ENCODE results near the gene KIRREL3.

Gene KIRREL3

DNA sequence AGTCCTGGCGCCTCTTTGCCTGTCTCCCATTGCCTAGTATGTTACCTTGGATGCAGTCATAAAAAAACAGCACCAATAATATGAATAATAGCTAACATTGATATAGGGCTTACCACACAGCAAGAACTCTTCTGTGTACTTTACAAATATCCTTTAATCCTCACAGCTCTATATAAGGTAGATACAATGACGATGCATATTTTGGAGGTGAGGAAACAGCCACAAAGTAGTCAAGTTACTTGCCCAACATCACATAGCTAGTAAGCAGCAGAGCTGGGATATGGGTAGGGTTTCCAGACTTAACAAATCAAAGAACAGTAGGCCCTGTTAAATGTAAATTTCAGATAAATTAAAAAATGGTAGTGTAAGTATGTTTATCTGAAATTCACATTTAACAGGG is 516.3 kb downstream of the KIRREL3 start:
- no peak for FAIRE-seq

DNA sequence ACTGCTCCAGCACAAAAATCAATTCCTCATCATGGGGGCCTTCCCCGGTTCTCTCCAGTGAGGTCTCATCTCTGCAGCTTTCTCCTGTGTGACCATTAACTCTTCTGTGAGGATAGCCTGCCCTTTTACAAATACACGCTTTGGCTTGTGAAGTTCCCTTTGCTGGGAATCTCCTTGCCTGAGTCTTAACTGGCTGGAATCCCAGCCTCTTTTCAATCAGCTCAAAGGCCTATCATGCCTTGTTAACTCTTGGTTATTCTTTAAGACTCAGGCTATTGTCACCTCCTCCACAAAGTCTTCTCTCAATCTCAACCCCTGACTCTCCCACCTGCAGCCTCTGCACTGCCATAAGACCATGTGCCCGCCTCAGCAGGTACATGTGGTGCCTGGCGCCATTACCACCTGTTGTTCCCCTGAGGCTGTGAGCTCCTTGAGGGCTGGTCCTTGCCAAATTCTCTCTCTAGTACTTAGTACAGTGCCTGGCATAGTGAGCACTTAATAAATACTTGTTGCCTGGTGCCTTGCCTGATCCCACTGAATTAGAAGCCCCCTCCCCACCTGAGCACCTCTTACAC is 516.9 kb downstream of the KIRREL3 start:
- FAIRE-seq (no peak), DNase-seq (ENCODE audit: insufficient read length, low spot score) (no peak)

More for the DNA sequence above, 516.3 kb downstream of the KIRREL3 start:
- no peak for DNase-seq (ENCODE audit: insufficient read length, low spot score)

DNA sequence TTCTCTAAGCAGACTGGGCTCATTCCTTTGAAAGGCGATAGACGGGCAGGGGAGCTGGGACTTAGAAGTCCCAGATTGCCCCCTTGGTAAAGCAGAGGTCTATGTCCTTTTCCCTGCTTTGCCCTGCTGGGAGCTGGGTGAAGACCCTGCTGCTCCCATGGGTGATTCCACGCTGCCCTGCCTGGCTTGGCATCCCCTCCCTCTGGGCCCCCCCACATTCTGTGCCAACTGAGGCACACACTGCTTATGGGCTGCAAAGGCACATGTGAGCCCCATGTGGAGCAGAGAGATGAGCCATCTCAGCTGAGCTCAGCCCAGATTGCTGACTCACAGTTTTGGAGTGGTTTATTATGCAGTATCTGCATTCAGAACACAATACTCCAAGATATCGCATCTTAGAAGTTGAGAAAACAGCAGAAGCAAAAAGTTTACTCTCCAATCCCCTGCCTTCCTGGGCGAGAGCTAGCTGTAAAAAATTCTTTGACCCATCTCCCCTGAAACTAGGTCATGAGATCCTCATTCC is 517.9 kb downstream of the KIRREL3 start:
- DNase-seq (ENCODE audit: insufficient read length, low spot score) (no peak), FAIRE-seq (no peak)

GRCh38 chr11:126481303-126481680 is 519.3 kb downstream of the KIRREL3 start:
- DNase-seq (ENCODE audit: insufficient read length, low spot score) (no peak), FAIRE-seq (no peak)

- peak; percentile 82 for DNase-seq (ENCODE audit: insufficient read length, low spot score)
- FAIRE-seq, result no peak
These were observed 519.9 kb downstream of the KIRREL3 start for GRCh38 chr11:126480410-126481302.

GRCh38 chr11:126480015-126480409 is 520.6 kb downstream of the KIRREL3 start:
- FAIRE-seq (no peak), DNase-seq (ENCODE audit: insufficient read length, low spot score) (no peak)

DNA sequence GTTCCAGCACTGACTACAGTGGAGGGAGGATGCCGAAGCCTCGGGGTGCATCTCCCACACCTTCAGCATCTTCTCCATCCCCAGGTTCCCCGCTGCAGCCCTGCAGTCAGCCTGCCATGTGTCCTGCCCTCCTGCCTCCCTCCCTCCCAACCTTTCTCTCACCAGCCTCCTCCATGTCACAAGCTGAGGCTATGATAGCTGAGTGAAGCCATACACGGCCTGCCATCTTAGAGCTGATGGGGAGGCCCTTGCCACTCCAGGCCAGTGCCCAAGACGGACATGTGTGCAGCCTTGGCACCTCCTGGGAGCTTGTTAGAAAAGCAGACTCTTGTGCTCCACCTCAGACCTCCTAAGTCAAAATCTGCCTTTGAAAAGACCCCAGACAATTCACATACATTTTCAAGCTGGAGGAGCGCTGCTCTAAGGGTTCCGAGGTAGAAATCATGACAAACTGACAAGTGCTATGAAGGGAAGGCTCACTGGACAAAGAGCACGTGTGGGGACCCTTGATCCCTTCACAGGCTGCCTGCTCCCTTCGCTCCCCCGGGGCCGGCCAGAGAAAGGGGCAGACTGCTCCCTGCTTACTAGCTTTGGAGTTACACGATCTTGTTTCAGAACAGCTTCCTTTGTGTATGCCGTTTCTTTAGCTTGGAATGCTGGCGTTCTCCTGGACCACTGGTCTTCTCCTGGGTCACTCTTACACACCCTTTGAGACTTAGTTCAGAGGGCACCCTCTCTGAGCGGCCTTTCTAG is 521.2 kb downstream of the KIRREL3 start:
- FAIRE-seq (no peak), DNase-seq (ENCODE audit: insufficient read length, low spot score) (no peak)

- FAIRE-seq, result peak; percentile 74
- no peak for DNase-seq (ENCODE audit: insufficient read length, low spot score)
These were observed 522.1 kb downstream of the KIRREL3 start for GRCh38 chr11:126478466-126478865.

- DNase-seq (ENCODE audit: insufficient read length, low spot score), result no peak
- FAIRE-seq, result no peak
These were observed 522.9 kb downstream of the KIRREL3 start for GRCh38 chr11:126477535-126478305.

DNA sequence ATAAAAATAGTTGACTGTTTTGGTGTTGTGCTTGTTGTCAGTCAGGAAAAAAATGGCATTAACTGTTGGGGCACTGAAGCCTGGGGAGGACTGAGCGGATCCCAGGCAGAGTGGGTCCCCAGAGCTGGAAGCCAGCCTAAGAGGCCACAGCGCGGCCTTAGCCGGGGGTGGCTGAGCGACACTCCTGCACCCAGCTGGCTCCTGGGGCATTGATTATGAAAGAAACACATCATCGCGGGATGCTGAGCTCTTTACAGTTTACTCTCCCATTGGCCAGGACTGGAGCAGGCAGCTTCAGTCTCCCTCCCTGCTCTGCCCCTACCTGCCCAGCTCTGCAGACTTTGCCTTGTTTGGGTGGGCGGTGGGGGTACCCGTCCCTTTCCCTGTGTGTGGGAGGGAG is 523.6 kb downstream of the KIRREL3 start:
- DNase-seq (ENCODE audit: insufficient read length, low spot score) (no peak), FAIRE-seq (no peak)

GRCh38 chr11:126476266-126476924 is 524.2 kb downstream of the KIRREL3 start:
- DNase-seq (ENCODE audit: insufficient read length, low spot score) (no peak), FAIRE-seq (no peak)

DNA sequence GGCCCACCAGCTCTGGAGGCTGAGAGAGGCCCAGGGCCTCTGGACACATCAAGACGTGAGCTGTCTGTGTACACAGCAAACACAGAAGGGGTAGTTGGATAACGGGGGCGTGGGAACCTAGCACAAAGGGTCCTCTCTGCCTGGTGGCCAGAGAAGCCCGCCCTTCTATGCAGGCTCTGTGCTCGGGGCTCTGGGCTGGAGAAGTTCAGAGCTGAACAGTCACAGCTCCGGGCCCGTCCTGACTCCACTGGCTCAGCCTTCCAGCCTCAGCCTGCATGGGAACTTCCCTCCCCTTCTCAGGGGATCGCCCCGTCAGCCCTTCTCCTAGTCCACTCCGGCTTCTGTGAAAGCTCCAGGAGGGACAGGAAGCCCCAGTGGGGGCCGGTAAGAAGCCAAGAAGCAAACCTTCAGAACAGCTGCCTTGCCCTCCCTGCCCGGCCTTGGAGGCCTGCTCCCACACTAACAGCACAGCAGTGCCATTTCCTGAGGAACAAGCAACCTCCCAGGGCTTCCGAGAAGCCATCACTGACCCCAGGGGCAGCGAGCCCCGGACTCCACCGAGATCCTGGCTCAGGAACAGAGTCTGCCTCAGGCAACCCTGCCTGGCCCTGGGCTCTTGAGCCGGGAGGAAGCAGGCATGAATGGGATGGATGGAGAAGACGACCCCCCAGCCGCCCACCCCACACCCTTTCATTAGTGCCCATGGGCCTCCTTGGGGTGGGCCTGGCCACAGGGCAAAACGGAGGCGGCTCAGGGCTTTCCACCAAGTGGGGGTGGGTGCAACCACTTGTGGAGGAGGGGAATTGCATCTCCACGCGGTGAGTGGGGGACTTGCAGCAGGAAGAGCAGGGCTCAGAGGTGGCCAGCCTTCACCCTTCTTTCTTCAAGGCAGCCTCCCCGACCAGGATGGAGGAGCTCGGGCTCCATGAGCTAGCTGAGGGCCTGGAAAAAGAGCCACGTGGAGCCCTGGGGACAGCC is 525.3 kb downstream of the KIRREL3 start:
- no peak for FAIRE-seq
- no peak for DNase-seq (ENCODE audit: insufficient read length, low spot score)

DNA sequence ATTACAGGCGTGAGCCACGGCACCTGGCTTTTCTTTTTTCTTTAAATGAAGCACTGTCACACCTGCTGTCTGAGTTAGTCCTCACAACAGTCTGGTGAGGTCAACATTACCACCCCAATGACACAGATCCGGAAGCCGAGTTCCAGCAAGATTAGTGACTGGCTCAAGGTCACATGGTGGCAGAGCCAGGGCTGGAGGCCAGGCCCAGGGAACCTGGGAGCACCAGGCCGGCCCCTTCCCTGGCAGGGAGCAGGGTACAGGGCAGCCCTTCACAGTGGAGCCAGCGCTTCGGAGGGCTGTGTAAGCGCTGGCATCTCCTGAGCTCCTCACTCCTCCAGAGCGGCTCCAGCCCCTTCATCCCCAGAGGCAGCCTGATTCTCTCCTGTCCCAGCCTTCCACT is 526.4 kb downstream of the KIRREL3 start:
- no peak for FAIRE-seq

DNA sequence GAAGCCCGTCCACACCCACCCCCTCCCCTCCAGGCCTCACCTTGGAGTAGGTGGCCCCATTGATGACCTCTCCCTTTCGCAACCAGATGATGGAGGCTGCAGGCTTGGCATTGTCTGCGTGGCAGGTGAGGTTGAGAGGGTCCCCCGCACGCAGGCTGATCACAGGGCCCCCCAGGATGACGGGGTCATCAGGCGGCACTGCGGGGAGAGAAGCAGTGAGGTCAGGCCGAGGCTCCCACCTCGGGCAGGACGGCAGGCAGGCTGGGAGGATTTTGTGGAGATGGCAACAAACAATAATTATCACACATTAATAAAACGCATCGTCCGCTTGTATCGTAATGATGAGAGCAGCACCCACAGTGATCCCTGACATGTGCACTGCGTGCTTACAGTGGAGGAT is 527.3 kb downstream of the KIRREL3 start:
- no peak for DNase-seq (ENCODE audit: insufficient read length, low spot score)
- no peak for FAIRE-seq

More for the DNA sequence above, 526.4 kb downstream of the KIRREL3 start:
- DNase-seq (ENCODE audit: insufficient read length, low spot score), result no peak

GRCh38 chr11:126469311-126469710 is 531.3 kb downstream of the KIRREL3 start:
- DNase-seq (ENCODE audit: insufficient read length, low spot score) (no peak), FAIRE-seq (no peak)

DNA sequence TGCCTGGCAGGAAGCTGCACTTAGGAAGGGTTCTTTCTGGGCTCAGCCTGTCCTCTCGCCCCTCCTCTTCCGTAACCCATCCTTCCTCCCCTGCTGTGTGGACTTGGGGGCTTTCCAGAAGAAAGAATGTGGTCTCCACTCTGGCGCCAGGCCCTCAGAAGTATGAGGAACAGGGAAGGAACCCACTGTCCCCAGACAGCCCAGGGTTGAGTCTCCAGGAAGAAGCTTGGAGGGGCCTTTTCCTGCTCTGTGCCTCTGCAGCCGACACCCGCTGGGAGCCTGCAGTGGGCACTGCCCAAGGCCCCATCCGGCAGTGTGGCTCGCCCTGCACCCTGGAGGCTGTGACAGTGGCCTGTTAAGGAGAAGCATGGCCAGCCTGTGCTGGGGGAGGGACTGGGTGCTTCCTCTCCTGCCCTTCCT is 532.5 kb downstream of the KIRREL3 start:
- FAIRE-seq, result no peak
- no peak for DNase-seq (ENCODE audit: insufficient read length, low spot score)

- FAIRE-seq (no peak), DNase-seq (ENCODE audit: insufficient read length, low spot score) (no peak)
These were observed 533.1 kb downstream of the KIRREL3 start for GRCh38 chr11:126467471-126467870.

DNA sequence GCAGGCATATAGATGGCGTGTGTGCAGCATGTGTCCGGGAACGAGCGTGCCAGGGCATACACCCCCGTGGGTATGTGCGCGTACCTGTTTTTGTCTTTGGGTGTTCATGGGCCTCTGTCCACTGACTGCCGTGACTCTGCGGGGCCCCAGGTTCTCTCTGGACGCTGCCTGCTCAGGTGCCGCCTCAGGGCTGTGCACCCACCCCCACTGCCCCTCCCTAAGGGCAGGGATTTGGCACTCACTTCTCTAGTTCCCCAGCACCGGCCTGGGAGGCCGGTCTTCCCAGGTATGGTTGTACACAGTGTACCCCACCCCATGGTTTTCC is 533.6 kb downstream of the KIRREL3 start:
- no peak for FAIRE-seq
- DNase-seq (ENCODE audit: insufficient read length, low spot score), result no peak

Data from HTR-8/SVneo (cell line).